Activated CD8-positive, alpha-beta memory T cell treated with anti-CD3 and anti-CD28 coated beads for 48 hours (primary cell): ENCODE measurements around the gene MBTD1.

Source experiments
- DNase-seq, 3 experiments: peaks; one replicate each; pipeline ENCODE4 v3.0.0-alpha.2; 2020; ENCODE audit warnings: low read depth in 2 of 3, low spot score in 2 of 3

The MBTD1 gene

DNA sequence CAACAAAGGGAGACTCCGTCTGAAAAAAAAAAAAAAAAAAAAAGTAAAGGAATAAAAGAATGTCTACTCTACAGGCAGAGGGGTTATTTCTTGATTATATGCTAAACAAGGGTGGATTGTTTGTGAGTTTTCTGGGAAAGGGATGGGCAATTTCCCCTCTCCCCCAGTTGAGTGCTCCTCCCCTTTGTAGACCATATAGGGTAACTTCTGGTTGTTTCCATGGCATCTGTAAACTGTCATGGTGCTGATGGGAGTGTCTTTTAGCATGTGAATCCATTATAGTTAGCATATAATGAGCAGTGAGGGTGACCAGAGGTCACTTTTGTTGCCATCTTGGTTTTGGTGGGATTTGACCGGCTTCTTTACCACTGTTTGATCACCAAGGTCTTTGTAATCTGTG lies 110.7 kb downstream of the MBTD1 start:
- DNase-seq = no peak

DNA sequence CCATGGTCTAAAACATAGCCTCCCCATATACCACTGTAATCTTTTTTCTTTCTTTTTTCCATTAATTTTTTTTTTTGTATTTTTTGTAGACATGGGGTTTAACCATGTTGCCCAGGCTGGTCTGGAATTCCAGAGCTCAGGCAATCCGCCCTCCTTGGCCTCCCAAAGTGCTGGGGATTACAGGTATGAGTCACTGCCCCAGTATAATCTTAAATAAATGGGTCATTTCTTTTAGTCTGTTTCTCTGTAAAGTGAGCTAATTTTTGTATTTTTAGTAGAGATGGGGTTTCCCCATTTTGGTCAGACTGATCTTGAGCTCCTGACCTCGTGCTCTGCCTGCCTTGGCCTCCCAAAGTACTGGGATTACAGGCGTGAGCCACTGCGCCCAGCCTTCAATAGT lies 112.2 kb downstream of the MBTD1 start:
- no peak for DNase-seq

DNA sequence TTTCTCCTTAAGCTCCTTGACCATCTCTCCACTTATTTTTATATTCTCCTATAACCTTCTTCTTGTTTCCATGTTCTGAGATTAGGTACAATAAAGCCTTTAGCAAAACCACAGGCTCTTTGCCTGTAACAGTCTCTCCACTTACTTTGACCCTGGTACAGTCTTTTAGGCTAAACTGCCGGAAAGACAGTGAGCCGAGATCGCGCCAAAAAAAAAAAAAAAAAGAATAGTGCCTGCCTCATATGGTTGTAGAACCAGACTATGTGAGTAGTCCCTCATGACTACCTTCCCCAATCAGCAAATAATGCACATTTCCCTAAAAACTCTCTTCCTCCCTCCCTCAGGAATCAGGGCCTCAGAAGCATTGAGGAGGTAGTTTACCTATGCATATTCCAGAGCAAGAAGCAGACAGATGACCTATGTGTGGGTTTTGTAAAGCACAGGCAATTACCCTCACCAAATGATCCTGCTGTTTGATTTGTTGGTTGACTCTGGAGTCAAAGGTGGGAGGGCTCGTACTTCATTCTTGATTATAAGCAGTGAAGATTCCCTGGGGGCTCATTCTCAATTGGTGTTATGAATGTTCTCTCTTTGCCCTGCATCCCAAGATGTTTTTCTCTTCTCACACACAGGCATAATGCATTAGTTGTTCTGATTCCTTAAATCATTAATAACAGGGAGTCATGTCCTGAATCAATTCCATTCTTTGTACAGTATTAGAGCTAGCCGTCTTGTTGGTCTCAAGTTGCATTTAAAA lies 115.4 kb downstream of the MBTD1 start:
- no peak for DNase-seq

DNA sequence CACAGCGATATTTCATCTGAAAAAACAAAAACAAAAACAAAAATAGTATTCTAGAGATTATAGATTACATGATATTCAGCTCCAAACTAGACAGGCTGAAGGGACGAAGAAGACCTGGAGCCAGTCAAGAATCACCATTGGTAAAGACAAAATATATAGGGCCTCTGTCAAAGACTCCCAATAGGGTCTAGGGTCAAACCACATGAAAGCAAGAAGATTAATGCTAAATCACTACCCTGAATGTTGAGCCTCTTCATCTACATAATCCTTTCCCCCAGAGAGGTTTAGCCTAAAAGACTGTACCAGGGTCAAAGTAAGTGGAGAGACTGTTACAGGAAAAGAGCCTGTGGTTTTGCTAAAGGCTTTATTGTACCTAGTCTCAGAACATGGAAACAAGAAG lies 117.3 kb downstream of the MBTD1 start:
- no peak for DNase-seq

DNA sequence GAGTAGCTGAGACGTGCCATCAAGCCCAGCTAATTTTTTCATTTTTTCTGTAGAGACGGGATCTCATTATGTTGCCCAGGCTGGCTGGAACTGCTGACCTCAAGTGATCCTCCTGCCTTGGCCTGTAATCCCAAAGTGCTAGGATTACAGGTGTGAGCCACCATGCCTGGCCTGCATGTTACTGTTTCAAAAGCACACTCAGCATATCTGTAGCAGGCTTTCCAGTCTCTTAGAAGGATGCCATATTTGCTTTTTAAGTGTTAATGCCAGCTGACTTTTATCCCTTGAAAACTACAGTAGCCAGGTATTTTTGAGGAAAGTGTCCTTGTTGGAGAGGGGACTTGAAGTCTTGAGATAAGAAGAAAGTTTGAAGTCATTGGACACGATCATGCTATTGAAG lies 123.9 kb downstream of the MBTD1 start:
- DNase-seq = no peak

DNA sequence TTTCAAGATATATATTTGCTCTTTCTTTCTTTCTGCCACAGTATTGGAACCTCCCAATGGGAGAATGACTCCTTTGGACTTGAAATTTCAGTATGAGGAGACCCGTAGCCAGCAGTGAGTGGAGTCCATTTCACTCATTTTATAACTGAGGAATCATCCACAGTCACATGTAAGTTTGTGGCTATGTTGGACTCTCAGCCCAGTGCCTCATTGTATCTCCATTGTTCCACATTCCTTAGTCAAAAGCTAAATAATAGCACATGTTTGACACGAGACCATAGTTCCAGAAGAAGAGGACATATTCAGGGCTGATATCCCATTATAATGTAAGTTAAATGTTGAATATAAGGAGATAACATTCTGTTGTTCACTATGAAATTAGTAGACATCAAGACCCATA lies 126.5 kb downstream of the MBTD1 start:
- DNase-seq = no peak

DNA sequence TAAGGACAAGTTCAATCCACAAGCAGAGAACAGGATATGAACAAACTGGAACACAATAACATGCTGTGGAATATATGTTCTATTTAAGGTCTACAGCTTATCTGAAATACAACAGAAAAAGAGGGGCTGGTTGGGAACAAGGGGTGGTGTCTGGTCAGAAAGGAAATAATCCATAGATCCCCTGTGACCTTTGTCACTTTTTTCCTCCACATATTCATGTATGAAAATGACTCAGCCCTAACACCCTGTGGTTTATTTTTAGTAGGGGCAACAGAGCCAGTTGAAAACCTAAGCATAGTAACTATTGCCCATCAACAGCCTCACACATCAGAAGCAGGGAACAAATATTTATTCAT lies 126.9 kb downstream of the MBTD1 start:
- DNase-seq = no peak

DNA sequence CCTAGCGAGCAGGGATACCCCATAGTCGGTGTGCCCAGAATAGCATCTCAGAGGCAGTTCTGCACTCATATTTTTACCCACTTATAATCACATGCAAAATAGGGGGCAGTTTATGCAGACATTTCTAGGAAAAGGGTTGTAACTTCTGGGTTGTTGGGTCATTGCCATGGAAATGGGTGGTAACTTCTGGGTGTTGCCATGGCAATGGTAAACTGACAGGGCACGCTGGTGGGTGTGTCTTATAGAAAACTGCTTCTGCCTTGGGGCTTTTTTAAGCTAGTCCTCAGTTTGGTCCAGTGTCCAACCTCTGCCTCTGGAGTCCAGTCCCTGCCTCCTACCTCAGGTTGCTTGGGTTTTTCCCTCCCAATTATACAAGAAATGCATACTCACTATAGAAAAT lies 131.8 kb downstream of the MBTD1 start:
- no peak for DNase-seq
